Endothelial cell of umbilical vein (primary cell): ENCODE results near the gene TRIM2.

Experiments used
- EZH2 ChIP-seq: IDR thresholded peaks from 2 replicates; pipeline ENCODE4 v1.6.1; 2012; ENCODE audit warnings: borderline replicate concordance, low read depth, mild to moderate bottlenecking, moderate library complexity, low read length, inconsistent platforms; ENCODE audit not compliant: severe bottlenecking
- MYC ChIP-seq: IDR thresholded peaks from one replicate; pipeline ENCODE4 v1.6.1; 2011; ENCODE audit warnings: mild to moderate bottlenecking, low read depth, low read length
- POLR2A ChIP-seq: IDR thresholded peaks from 2 replicates; pipeline ENCODE4 v1.6.1; 2012; ENCODE audit warnings: low read depth, mild to moderate bottlenecking, control low read depth, low read length
- POLR2AphosphoS5 ChIP-seq: IDR thresholded peaks from 2 replicates; pipeline ENCODE4 v1.6.1; 2012; ENCODE audit warnings: low read depth, mild to moderate bottlenecking, control low read depth, low read length, moderate library complexity; ENCODE audit not compliant: insufficient read depth
- TF ChIP-seq, protein P1 (sequence below): IDR thresholded peaks from 2 replicates; pipeline ENCODE4 v1.6.1; 2011; ENCODE audit not compliant: insufficient read depth, insufficient read length
- TF ChIP-seq, protein P2 (sequence below), 2 donors: IDR thresholded peaks; 1 replicate in 1 of 2; 2 replicates in 1 of 2; pipeline ENCODE4 v1.5.1; 2011; ENCODE audit warnings: low read length in 2 of 2, mild to moderate bottlenecking in 2 of 2, moderate library complexity in 2 of 2, control low read depth in 1 of 2, inconsistent platforms in 1 of 2, low read depth in 1 of 2; ENCODE audit not compliant: insufficient read depth in 1 of 2; ENCODE audit errors: extremely low read depth in 1 of 2

DNA sequence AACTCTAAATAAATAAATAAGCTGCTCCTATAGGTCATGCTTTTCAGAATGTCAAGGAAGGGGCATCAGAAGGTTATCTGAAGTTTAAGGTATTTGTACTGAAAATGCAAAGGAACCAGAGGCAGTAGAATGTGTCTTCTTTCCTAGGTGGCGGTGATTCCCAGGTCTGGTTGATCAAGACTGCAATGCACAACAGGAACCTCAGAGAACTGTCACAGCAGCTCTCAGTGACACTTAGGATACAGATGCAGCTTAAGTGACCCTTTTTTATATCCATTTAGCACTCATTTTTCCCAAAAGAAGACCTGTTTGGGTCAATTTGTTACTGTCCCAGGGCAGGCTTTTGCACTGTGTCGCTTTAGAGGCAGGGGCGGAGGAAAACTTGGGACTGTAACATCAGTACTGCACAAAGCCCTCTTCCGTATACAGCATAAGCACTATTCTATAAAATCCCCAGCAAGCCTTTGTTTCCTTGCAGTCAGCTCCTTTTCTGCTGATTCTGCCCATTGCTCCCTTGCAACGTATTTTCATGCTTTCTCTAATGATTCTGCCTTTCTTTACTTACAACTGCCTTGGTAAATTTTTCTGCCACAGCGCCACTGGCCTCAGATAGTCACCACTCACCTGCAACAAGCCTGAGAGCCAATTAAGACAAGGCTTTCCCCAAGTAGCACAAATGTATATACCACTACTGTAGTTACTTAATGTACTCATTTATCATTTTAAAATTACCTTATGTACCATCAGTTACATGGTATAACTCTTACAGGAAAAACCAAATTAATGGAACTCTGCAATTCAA is 138.7 kb downstream of the TRIM2 start:
- TF ChIP-seq, protein P1, sequence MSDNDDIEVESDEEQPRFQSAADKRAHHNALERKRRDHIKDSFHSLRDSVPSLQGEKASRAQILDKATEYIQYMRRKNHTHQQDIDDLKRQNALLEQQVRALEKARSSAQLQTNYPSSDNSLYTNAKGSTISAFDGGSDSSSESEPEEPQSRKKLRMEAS, result no peak
- TF ChIP-seq, protein P2, sequence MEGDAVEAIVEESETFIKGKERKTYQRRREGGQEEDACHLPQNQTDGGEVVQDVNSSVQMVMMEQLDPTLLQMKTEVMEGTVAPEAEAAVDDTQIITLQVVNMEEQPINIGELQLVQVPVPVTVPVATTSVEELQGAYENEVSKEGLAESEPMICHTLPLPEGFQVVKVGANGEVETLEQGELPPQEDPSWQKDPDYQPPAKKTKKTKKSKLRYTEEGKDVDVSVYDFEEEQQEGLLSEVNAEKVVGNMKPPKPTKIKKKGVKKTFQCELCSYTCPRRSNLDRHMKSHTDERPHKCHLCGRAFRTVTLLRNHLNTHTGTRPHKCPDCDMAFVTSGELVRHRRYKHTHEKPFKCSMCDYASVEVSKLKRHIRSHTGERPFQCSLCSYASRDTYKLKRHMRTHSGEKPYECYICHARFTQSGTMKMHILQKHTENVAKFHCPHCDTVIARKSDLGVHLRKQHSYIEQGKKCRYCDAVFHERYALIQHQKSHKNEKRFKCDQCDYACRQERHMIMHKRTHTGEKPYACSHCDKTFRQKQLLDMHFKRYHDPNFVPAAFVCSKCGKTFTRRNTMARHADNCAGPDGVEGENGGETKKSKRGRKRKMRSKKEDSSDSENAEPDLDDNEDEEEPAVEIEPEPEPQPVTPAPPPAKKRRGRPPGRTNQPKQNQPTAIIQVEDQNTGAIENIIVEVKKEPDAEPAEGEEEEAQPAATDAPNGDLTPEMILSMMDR (IDR thresholded peaks at IDR 0.05; ENCODE audit: extremely low read depth in 1 of 2, insufficient read depth in 1 of 2, low read depth in 1 of 2, low read length in 2 of 2), result no peak
- TF ChIP-seq POLR2AphosphoS5 (no peak), POLR2A (no peak), EZH2 (no peak), MYC (no peak)
